Neural cell (in vitro differentiated cells): ENCODE measurements around the gene HRAS.

ENCODE experiments used
- CTCF ChIP-seq: fragments of 450-650 bp; IDR thresholded peaks from 2 replicates; pipeline ENCODE4 v1.5.1; 2014; ENCODE audit warnings: antibody characterized with exemption, mild to moderate bottlenecking, moderate library complexity; ENCODE audit not compliant: poor library complexity, severe bottlenecking
- EZH2 ChIP-seq: fragments of 200-600, 300-800 bp; shearing (Covaris generic), sonication (generic); IDR thresholded peaks from 2 replicates; pipeline ENCODE4 v1.6.1; 2014; ENCODE audit warnings: antibody characterized with exemption, low read length, borderline replicate concordance, mild to moderate bottlenecking; ENCODE audit not compliant: insufficient read depth, poor library complexity, severe bottlenecking
- POLR2AphosphoS5 ChIP-seq: IDR thresholded peaks from 2 replicates; pipeline ENCODE4 v1.6.1; 2012
- RAD21 ChIP-seq: fragments of 450-650 bp; conservative IDR thresholded peaks from 2 replicates; pipeline ENCODE4 v1.6.1; 2014; ENCODE audit warnings: antibody characterized with exemption, mild to moderate bottlenecking, moderate library complexity

- TF ChIP-seq EZH2 (no peak), RAD21 (no peak), CTCF (no peak), POLR2AphosphoS5 (no peak)
Measured at GRCh38 chr11:548700-549603, 13.6 kb upstream of the HRAS start.
